Fibroblast of the aortic adventitia (primary cell): ENCODE data around the gene CYRIA. TPM values are rescaled to one million over a fixed set of nuclear protein-coding genes. Genes with fewer than 3 reads are reported as not detected.

ENCODE experiments used
- DNase-seq: peaks from one replicate; pipeline ENCODE4 v3.0.0-alpha.2; 2010; ENCODE audit warnings: low read depth
- H3K4me3 ChIP-seq: 2 replicates; pipeline ENCODE4 v1.5.1; 2011; ENCODE audit warnings: low read depth, mild to moderate bottlenecking, control low read depth, low read length, moderate library complexity
- CTCF ChIP-seq: IDR thresholded peaks from 2 replicates; pipeline ENCODE4 v1.5.1; 2011; ENCODE audit warnings: mild to moderate bottlenecking, low read length, control low read depth, inconsistent platforms; ENCODE audit not compliant: insufficient read depth
- total RNA-seq: library from RNA; depleted of rRNA; stranded (reverse); fragments of >200 nt; gene quantifications from 2 replicates; pipeline ENCODE4 v1.2.3, GENCODE V29; 2012; ENCODE audit warnings: low replicate concordance

The CYRIA gene
- total RNA-seq, 1 donor: 0.54 TPM

- DNase-seq: no peak
- no peak for TF ChIP-seq CTCF
- no peak overlapping the region for H3K4me3 ChIP-seq
Observed at GRCh38 chr2:16683576-16683975, 17.9 kb upstream of the CYRIA start.

- no peak for TF ChIP-seq CTCF
- DNase-seq: no peak
- no peak overlapping the region for H3K4me3 ChIP-seq
Observed at GRCh38 chr2:16682431-16683118, 16.9 kb upstream of the CYRIA start.

- no peak overlapping the region for H3K4me3 ChIP-seq
- no peak for DNase-seq
- no peak for TF ChIP-seq CTCF
Observed at GRCh38 chr2:16680781-16681180, 15.1 kb upstream of the CYRIA start.

- no peak for TF ChIP-seq CTCF
Observed at GRCh38 chr2:16680304-16680703, 14.7 kb upstream of the CYRIA start.

GRCh38 chr2:16678964-16679363 is 13.3 kb upstream of the CYRIA start:
- no peak for TF ChIP-seq CTCF
- no peak overlapping the region for H3K4me3 ChIP-seq
- no peak for DNase-seq

More at GRCh38 chr2:16680304-16680703, 14.7 kb upstream of the CYRIA start:
- no peak overlapping the region for H3K4me3 ChIP-seq
- DNase-seq: no peak

GRCh38 chr2:16677875-16678274 is 12.2 kb upstream of the CYRIA start:
- TF ChIP-seq CTCF: no peak
- no peak overlapping the region for H3K4me3 ChIP-seq
- no peak for DNase-seq

GRCh38 chr2:16675781-16676180 is 10.1 kb upstream of the CYRIA start:
- TF ChIP-seq CTCF: no peak
- no peak for DNase-seq
- H3K4me3 ChIP-seq: no peak overlapping the region
